Activated naive CD4-positive, alpha-beta T cell treated with anti-CD3 and anti-CD28 coated beads, Interleukin-2, amount 50 U/mL, for 16 hours (primary cell): ENCODE data around the gene COG1.
A peak's percentile ranks its signal among the peaks of the same experiment; 100 is the strongest.

ENCODE experiments used
- DNase-seq: peaks from one replicate; pipeline ENCODE4 v3.0.0-alpha.2; 2020

COG1 gene

DNA sequence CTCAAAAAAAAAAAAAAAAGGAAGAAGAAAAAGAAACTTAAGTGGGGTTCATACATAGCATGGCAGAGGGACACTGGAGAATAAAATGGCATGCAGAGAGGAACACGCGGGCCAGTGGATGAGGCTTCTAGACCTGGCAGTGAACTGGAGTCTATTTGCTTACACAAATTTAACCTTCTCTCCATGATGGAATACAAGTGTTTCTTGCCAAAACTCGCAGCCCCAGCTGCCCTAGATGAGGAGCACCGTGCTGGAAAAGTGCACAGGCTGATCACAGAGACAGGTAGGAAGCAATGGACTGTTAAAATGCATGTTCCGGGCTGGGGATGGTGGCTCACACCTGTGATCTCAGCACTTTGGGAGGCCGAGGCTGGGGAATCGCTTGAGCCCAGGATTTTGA is 18.7 kb upstream of the COG1 start:
- DNase-seq: no peak

DNA sequence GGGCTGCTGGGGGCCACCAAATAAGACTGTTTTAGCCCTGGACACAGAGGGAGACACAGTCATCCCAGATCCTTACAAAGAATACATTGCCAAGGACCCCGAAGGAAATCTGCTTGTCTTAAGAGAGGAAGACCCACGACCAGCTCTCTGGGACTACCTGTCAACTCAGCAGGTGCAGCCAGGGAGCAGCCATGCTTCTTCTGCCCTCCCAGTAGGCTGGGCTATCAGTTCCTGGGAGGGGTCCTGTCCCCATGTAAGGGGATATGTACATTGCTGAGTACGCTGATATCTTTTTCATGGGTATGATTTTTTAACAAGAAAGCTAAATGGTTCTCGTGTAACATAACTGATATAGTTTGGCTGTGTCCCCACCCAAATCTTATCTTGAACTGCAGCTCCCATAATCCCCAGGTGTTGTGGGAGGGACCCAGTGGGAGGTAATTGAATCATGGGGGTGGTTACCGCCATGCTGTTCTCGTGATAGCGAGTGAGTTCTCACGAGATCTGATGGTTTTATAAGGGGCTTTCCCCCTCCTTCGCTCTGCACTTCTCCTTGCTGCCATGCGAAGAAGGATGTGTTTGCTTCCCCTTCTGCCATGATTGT is 16.8 kb upstream of the COG1 start:
- no peak for DNase-seq

DNA sequence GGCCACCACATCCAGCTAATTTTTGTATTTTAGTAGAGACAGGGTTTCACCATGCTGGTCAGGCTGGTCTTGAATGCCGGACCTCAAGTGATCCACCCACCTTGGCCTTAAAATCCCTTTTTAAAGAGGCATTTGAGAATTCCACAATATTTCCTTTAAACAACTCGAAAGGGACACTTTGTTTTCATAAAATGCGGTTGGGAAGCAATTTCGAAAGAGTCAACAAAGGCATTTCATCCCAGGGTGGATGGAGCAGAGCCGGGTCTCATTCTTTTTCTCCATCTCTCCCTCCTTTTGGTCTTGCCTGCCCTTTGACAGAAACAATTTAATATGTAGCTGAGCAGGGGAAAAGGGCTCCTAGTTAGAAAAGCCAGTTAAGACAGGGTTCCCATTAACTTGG is 13.5 kb upstream of the COG1 start:
- DNase-seq: no peak

DNA sequence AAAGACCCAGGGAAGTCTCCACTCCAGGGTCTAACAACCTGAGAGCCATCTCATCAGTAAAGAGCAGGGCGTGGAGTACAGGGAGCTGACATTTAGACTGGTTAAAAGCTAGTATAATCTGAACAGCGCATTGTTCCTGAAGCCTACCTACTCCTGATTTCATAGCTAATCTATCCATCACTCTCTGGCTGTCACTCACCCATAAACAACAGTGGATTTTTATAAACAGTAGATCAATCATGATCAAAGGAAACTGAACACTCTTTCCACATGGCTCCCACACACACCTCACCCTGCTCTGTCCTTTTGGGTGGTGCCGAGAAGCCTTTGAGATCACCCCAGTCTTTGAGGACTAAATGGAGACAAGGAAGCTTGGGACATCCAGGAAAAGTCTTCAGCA is 13.0 kb upstream of the COG1 start:
- DNase-seq: no peak

DNA sequence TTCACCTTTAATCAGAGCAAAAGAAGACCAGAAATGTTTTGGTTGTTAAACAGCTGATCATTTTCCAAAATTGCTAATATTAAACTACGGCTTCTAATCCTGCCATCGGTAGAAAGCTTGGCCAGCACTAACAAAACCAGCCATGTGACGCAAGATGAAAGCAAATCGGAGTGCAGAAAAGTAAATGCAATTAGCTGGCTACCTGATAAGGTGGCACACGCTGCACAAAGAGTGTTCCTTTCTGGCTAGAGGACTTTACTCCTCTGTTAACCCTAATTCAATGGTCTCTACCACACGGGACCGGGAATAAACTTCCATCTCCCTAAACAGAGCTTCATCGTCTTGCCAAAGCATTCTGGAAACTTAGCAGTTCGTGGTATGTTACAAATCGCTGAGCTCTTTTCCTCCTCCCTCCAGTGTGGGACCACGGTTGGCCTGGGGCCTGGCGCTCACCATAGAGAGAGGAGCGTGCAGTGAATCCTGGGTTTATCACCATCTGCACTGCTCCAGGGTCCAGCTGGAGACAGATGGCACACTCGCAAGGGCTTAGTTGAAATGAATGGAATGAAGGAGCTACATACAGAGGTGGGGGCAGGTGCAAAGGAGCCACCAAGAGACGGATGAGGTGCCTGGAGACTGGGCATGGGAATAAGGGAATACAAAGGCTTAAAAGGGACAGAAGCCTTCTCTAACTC is 10.1 kb upstream of the COG1 start:
- DNase-seq: no peak

DNA sequence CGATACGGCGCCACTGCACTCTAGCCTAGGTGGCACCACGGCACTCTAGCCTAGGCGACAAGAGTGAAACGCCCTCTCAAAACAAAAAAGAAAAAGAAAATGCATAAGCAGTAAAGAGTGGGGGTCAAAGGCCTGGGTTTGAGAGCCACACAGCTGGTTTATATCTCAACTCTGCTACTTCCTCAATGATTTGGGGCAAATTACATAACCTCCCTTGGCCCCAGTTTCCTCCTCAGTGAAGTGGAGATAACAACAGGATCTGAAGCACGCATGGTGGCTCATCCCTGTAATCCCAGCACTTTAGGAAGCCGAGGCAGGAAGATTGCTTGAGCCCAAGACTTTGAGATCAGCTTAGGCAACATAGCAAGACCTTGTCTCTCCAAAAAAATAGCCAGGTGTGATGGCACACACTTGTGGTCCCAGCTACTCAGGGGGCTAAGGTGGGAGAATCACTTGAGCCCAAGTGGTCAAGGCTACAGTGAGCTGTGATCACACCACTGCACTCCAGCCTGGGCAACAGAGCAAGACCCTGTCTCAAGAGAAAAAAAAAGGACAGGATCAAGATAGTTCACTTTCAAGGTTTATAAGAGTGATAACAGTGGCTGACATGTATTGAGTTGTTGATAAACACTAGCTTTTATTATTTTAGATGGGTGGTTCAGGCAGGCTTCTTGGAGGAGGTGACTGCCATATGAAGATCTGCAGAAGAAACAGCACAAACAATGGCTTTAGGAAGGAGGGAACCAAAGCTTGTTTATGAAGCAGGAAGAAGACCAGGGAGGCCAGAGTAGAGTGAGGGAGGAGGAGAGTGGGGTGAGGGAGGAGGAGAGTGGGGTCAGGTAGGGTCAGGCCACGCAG is 8.5 kb upstream of the COG1 start:
- DNase-seq: no peak

DNA sequence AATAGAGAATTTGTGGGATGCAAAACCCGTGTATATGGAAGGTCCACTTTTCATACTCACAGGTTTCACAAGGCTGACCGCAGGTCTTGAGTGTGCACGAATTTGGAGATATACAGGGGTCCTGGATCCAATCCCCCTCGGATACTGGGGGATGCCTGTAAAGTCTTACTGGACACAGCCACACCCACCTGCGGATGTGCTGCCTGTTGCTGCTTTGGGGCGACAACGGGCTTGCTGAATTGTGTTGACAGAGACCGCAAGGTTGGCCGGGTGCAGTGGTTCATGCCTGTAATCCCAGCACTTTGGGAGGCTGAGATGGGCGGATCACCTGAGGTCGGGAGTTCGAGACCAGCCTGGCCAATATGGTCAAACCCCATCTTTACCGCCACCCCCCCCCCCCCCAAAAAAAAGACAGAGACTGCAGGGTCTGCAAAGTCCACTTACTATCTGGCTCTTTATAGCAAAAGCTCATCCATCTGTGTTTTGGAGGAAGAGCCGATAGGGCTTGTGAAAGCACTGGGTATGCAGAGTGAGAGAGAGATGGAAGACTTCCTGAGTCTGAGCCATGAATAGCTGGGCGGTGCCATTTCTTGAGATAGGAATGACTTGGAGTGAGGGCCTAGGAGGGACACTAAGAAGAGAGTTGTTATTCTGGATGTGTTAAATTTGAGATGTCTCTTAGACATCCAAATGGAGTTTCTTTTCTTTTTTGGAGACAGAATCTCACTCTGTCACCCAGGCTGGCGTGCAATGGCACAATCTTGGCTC is 6.4 kb upstream of the COG1 start:
- DNase-seq: no peak

DNA sequence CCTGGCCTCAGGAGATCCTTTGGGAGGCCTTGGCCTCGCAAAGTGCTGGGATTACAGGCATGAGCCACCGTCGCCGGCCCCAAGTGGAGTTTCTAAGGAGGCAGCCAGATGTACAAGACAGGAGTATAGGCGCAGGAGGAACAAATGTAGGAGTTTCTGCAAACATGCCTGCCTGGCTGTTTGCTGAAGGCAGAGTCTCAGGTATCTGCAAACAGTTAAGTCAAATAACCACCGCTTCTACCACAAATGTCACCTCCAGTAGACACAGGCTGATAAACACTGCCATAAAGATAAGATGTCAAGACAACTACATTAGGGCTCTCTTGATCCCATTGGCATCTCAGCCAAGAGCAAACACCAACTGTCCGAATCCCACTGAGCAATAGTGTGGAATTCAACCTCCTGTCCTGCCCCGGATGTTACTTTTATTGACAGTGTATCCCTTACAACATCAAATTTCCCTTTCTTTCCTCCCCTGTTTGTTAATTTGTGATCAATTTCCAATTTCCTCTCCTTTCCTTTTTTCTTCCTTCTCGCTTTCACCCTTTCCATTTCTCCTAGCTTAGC is 5.6 kb upstream of the COG1 start:
- DNase-seq: no peak

DNA sequence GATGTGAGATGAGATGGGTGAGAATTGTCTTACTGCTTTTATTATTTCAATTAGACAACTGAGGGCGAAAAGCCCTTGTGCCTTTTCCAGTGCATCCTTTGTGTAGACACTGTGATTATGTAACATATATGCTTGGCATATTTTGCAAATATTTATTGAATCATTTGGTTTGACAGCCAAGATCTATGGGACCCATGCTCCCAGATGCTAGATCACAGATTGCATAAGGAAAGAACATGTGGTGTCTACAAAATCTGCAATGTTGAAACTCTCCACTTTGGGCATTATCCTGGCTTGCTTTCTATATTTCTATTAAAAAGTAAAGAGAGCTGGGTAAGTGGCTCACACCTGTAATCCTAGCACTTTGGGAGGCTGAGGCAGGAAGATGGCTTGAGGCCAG is 4.8 kb upstream of the COG1 start:
- DNase-seq: no peak

DNA sequence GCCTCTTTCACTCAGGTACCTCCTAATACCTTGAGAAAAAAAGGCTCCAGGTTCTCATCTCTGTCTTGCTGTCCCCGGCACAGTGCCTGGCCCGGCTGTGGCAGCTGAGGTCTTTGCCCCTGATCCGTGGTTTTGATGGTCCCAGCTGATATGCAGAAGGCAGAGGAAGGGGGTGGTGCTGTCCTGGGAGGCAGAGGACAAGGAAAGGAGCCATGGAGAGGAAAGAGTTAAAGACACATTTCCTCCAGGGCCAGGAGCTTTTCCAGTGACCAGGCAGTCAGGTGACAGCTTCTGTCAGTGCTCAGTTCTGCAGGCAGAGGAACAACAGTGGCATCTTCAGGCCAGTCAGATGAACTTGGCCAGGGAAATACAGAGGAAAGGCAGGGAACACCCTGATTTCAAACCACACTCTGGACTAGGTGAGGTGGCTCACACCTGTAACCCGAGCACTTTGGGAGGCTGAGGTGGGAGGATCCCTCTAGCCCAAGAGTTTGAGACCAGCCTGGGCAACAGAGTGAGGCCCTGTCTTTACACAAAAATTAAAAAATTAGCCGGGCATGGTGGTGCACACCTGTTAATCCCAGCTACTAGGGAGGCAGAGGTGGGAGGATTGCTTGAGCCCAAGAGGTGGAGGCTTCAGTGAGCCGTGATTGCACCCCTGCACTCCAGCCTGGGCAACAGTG is 3.3 kb upstream of the COG1 start:
- no peak for DNase-seq

DNA sequence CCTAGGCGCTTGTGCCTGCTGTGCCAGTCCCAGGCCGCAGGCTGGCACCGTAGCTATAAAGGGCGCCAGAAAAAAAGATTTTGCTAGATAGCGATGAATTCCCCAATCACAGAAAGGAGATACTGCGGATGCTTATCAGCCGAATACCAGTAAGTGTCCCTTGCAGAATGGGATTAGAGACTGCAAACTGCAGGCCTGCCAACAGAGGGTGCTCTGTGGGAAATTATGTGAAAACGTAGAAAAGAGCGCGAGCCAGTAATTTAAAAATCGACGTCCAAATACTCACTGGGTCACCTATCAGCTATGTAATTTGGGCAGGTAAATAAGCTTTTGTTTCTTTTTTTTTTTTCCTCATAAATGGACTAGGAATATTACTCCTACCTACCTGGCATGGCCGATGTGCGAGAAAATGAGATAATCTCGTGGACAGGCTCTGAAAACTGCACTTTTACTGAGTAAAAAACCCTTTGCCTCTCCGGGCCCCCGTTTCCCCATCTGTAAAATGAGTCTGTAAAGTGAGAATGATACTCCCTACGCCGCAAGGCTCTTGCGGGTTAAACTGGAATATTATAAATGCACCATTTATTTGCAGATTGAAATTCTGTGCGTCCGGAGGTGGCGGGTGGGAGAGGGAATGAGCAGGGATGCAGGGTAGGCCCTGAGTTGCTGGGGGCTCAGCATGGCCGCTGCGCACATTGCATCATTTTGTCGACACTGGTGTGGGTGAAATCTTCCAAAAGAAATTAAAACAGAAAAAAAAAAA is 1.2 kb upstream of the COG1 start:
- DNase-seq: peak; percentile 73

DNA sequence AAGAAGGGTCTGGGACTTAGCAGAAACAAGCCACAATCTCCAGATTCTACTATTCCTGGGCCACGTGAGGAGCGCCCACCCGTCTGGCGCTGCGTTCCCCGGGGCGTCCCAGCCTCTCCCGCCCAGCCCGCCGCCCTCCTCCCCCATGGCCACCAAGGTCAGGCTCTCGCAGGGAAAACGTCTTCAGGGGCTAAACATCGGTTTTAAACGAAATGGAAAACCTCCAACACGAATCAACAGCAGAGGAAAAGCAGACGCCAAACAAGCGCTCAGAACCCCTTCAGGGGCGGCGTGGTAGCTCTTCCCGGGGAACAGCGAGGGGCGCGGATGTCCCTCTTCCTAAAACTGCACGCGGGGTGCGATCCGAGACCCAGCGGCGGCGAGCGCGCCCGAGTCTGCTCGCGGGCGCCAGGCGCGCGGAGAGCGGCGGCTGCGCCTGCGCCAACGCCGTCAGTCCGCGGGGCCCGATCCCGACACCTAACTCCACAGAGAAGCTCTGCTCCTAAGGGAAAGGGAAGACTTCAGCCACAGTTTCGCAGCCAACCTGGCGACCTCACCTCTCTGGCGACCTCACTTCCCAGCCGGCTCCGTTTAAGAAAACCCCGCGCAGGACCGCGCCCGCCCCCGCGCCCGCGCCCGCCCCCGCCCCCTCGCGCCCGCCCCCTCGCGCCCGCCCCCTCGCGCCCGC is 505 bp upstream of the COG1 start:
- DNase-seq: peak; percentile 73

DNA sequence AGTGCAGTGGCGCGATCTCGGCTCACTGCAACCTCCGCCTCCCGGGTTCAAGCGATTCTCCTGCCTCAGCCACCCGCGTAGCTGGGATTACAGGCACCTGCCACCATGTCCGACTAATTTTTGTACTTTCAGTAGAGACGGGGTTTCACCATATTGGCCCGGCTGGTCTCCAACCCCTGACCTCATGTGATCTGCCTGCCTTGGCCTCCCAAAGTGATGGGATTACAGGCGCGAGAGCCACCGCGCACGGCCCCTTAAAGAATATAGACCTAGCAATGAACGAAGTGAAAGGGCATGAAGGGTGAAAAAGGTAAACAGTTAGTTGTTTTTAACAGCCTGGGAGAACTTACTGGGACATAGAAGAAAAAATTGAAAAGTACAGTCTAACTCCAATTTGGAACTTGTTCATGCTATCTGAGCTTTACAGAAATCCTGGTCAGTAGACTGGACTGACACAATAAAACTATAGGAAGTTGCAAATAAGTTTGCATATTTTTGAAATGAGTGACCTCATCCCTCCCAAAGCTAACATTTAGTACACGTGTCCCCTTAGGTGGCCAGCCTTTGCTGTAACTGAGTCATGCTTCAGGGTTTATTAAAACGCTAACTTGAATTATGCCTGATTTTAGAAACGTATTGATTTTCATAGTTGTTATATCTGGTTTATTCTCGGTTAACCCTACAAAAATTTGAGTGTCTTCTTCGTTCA is 1.8 kb downstream of the COG1 start:
- no peak for DNase-seq

DNA sequence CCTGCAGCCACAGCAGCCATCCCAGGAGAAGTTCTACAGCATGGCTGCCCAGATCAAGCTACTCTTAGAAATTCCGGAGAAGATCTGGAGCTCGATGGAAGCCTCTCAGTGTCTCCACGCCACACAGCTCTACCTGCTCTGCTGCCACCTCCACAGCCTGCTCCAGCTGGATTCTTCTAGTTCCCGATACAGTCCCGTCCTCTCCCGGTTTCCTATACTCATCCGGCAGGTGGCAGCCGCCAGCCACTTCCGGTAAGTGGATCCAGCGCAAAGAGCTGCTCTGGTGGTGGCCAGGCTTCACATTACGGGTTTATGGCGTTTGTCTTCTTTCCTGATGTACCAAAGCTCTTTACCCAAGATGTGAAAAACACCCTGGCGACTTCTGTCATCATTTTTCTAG is 3.6 kb downstream of the COG1 start:
- no peak for DNase-seq

DNA sequence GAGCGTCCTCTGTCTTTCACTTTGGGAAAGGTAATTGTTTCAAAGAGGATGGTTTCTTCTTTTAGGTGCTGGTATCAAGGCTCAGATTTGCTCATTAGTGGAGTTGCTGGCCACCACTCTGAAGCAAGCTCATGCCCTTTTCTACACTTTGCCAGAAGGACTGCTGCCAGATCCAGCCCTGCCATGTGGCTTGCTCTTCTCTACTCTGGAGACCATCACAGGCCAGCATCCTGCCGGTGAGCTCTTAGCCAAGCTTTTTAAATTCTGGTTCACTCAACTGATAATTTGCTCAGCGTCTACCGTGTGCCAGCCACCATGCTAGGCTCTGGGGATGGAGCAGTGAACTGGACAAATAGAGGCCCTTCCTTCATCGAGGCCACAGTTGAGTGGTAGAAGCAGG is 4.3 kb downstream of the COG1 start:
- no peak for DNase-seq

DNA sequence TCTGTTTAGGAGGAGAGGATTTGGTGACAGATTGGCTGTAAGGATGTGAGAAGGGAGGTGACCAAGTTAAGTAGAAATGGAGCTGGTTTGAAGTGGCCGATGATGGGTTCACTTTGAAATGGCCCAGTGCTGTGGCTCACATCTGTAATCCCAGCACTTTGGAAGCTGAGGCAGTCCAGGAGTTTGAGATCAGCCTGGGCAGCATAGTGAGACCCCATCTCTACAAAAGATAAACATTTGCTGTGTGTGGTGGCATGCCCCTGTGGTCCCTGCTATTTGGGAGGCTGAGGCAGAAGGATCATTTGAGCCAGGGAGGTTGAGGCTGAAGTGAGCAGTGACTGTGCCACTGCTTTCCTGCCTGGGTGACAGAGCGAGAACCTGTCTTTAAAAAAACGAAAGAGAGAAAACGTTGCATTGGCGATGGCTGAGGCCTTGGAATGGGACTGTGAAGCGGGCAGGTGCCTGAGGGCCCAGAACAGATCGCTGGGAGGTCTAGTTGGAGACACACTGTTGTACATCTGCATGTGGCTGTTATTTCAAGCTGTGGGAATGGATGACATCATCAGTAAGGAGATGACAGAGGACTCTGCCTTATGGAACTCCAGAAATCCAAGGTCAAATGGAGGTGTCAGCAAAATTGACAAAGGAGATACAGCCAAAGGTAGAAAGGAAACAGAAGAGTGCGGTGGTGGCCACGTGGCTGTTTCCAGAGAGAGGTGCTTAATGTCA is 5.5 kb downstream of the COG1 start:
- DNase-seq: no peak

DNA sequence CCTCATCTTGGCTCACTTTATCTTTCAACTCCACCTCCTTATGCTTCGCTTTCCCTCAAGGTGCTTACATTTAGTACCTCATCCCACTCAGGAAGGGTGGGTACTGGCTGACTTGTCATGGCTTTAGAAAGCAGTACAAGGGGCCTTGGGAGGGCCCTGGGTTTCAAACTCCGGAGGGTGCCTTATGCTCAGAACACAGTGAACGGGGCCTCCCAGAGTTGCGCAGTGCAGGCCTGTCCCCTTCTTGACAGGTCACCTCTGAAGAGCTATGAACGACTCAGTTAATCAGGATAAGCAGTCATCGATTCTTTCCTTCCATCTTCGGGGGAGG is 6.0 kb downstream of the COG1 start:
- no peak for DNase-seq

DNA sequence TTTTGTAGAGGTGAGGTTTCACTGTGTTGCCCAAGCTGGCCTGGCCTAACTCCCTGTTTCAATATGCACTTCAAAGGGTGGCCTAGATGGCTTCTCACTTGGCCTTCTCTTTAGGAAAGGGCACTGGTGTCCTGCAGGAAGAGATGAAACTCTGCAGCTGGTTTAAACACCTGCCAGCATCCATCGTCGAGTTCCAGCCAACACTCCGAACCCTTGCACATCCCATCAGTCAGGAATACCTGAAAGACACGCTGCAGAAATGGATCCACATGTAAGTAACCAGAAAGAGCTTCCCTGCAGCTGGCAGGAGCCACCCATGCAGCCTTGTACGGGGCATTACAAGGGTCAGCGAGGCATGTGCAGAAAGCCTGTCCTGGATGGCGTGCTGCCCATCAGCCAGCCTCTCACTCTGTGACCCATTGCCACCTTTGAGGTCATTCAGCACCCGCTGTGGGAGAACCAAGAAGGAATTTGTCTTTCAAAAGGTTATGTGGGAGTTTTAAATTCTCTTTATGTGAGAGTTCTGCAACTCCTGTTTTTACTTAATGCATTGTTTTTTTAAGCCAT is 7.0 kb downstream of the COG1 start:
- DNase-seq: no peak

DNA sequence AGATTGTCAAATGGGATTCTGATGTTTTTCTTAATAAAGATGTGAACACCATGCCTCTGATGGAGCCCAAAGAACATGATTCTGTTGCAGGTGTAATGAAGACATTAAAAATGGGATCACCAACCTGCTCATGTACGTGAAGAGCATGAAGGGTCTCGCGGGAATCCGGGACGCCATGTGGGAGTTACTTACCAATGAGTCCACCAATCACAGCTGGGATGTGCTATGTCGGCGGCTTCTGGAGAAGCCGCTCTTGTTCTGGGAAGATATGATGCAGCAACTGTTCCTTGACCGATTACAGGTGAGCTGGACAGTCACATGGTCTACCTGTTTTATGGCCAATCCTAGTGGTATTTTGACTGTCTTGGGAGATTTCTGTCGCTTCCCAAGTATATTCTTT is 7.6 kb downstream of the COG1 start:
- DNase-seq: no peak
